Epidermal melanocyte (primary cell): ENCODE results near the gene CACNA2D1.
A peak's percentile ranks its signal among the peaks of the same experiment; 100 is the strongest.

ENCODE experiments used
- DNase-seq: peaks from one replicate; pipeline ENCODE4 v3.0.0; 2011; ENCODE audit warnings: low spot score; ENCODE audit not compliant: insufficient read length

The CACNA2D1 gene

GRCh38 chr7:82443547-82444219, at the start of gene CACNA2D1:
CACNA2D1 (minus strand) TSS chr7:82443777.
- DNase-seq, result peak; percentile 66

DNA sequence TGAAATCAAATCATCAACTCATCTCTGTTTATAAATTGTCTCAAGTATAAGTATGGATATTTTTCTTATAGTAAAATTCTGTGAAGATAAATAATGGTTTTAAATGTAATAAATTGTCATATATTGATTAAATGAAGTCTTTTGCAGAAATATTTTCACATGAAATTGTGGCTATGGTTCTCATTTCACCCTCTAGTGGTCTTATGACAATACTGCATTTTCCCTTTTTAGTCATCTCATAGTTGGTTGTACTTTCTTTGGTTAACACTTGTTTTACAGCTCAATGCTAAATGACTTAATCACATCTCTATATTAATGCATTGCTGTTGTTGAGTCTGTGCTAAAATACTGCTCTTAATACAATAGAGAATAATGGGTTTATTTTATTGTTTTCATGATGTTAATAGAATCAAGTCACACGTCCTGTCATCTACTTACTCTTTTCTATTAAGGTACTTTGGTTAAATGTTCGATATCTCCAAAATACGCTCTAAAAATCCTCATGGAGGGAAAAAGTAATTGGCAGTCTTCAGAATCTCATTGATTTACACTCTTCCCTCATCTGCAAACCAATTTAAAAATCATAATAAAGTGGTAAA, 38.0 kb upstream of the CACNA2D1 start:
- DNase-seq, result no peak

DNA sequence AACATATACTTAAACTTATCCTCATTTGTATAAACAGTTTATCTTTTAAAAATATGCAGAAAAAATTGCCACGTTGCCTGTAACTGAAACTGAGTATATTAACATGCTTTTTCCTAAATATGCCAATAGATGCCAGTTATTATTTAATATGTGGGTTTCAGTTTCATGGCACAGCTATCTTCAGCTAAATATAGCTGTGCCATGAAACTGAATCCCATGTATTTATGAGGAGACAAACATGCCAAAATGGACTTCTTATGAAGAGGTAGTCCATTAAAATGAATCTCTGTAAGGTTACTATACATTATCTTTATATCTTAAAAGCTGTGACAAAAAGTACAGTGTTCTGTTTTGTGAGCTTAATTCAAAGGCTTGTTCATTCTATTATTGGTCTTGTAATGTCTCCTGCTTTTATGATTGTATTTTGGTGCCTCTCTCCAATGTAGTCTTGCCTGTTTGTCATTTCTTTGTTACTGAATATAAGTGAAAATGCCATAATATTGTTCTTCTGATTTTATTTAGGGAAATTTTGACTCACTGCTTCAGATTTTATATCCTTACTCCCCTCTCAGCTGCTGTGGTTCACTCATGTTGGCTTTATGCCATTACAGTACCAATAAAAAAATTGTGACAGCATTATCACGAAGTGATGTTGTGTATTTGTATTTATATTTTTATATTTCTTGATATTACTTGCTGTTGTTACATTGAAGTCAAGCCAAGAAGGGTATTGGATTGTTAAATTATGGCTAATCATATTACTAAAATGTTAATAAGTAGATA, 34.3 kb upstream of the CACNA2D1 start:
- DNase-seq, result no peak

DNA sequence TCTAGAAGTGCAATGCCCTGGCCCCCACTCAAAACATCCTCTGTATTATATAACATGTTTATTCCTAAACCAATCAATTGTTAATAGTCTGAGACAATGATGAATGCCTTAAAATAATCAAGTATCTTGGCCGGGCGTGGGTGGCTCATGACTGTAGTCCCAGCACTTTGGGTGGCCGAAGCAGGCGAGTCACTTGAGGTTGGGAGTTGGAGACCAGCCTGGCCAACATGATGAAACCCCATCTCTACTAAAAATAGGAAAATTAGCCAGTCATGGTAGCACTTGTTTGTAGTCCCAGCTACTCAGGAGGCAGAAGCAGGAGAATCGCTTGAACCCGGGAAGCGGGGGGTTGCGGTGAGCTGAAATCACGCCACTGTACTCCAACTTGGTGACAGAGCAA, 29.4 kb upstream of the CACNA2D1 start:
- no peak for DNase-seq

GRCh38 chr7:82471351-82472020, 27.9 kb upstream of the CACNA2D1 start:
- no peak for DNase-seq

GRCh38 chr7:82469207-82469606, 25.6 kb upstream of the CACNA2D1 start:
- DNase-seq, result no peak

GRCh38 chr7:82468435-82468834, 24.9 kb upstream of the CACNA2D1 start:
- no peak for DNase-seq

GRCh38 chr7:82467020-82467419, 23.4 kb upstream of the CACNA2D1 start:
- no peak for DNase-seq

DNA sequence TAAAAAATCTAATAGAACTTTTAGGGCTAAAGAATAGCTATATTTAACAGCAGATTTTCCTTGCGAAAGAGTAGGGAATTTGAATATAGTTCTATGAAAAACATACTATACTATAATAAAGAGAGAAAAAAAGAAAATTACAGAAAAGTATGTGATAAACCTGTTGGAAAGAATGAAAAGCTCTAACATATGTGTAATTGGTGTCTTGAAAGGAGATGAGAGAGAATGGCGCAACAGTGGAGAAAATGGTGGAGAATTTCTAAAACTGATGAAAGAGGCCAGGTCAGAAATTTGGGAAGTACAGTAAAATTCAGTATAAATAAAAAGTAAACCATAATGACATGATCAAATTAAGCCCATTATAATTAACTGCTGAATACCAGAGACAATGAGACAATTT, 20.8 kb upstream of the CACNA2D1 start:
- no peak for DNase-seq

DNA sequence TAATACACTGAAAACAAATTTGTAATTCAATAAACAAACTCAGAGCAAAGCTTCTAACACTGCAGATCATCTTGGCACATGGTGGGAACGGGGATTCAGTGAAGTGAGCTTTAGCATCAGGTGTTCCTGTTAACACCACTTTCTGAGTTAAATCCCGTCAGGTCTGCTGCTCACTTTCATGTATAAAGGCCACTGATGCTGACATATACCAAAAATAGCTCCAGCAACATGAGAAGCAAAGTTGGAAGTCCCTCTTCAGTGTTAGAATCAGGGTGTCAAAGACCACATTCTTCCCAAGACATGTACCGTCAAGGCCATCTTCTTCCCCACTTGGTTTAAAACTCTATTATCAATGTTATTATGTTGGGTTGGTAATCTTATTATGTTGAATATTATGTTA, 11.7 kb upstream of the CACNA2D1 start:
- DNase-seq, result no peak

GRCh38 chr7:82450759-82451158, 7.2 kb upstream of the CACNA2D1 start:
- no peak for DNase-seq

GRCh38 chr7:82449910-82450309, 6.3 kb upstream of the CACNA2D1 start:
- no peak for DNase-seq

GRCh38 chr7:82446897-82447296, 3.3 kb upstream of the CACNA2D1 start:
- no peak for DNase-seq

DNA sequence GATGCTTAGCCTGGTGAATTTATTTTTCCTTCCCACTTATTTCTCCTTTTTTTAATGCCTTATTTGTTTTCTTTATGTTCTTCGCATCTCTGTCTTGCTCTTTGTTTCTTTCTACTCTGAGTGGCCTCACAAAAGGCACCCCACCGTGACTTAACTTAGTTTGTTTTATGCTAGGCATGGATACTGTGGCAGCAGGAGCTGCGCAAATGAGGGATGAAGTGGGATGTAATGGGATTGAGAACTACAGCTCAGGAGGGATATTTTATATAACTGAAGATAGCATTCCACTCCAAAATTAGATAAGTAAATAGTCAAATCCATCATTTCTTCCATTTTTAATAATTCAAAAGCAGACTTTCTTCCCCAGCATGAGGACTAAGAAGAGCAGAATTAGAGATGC, 1.7 kb upstream of the CACNA2D1 start:
- no peak for DNase-seq

GRCh38 chr7:82444220-82444909, 788 bp upstream of the CACNA2D1 start:
- peak; percentile 18 for DNase-seq

DNA sequence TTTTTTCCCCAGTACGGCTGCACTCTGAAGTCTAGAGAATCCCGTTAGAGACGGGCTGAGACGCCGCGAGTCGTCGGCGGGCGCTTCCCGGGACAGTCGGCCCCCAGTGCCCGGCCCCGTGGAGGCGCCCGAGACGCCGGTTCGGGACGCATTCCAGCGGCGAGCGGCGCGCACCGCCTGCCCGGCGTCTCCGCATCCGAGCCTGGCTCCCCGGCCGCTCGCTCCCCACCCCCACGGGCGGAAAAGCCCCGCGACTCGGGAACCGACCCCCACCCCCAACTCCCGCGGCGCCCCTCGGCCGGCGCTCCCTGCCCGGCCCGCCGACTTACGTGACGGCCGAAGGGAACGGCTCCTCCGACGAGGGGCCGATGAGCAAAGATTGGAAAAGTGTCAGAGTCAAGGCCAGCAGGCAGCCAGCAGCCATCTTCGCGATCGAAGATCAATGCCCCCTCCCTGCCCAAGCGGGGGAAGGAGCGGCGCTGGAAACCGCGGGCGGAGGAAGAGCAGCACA, 486 bp downstream of the CACNA2D1 start:
- DNase-seq, result peak; percentile 25

DNA sequence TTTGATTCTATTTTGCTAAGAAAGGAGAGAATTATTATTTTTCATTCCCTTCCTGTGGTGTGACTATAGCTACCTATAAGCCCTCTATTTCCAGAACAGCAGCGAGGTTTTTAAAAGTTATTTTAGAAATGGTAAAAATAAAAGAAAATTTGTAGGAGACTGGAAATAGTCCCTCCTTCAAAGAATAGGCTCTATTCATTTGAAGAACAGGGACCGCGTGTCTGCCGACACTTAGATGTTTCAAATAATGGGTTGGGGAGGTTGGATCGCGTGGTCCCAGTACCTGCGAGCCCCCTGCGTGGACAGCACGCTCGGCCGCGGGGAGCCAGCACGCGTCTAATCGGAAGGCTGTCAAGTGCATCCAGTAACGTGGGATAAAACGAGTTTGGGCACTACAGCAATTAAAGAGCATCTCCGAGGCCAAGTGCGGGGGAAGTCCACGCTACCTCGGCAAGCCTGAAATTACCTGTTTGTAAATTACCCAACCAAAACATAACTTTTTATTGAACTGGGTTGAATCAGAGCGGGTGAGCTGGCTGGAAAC, 1.0 kb downstream of the CACNA2D1 start:
- DNase-seq, result no peak

DNA sequence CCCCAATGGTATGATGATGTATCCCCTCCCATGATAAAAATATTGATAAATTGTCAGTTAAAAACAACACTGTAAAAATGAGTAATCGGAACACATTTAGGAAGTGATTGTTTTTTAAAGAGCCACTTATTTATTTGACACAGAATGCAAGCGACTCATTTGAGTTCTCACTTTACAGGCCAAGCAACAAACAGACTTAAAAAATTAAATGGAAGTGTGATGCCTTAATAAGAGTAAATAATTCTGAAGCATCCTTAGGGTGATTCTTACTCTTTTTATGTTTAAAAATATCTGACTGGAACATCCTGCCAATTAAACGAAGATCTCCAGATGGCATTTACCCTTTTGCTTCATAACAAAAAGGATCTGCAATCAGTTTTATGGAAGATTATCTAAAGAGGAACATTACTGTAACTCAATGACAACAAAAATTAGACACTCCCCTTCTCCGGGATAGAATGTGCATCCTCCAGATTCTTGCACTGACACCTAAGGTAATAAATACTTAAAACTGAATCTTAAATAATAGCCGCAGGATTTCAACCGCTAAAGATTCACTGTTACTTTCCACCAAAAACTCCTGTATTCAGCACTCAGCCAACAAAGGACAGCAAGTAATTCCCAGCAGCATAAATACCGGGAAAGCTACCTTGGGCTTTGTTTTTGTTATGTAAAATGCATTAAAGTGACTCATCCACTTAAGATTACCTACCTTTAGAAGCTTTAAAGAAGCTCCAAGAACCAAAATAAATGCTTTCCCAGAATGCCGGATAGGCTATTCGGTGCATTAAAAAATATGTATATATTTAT, 1.7 kb downstream of the CACNA2D1 start:
- no peak for DNase-seq

DNA sequence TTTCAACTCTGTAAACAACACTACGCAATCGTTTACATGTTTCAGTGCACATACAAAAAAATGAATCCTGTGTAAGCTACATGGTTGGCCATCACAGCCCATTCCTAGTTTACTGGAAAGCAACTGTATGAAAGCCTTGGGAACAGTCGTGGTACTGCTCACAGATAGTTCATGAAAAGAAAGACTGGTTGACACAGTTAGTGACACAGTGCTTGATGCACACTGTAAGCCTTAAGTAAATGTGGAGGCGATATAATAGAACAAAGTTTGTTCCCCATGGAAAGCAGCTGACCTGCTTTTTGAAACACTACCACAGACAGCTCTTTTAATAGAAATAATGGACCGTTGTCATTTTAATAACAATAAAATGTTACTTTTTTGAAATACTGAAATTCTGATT, 5.1 kb downstream of the CACNA2D1 start:
- DNase-seq, result no peak

DNA sequence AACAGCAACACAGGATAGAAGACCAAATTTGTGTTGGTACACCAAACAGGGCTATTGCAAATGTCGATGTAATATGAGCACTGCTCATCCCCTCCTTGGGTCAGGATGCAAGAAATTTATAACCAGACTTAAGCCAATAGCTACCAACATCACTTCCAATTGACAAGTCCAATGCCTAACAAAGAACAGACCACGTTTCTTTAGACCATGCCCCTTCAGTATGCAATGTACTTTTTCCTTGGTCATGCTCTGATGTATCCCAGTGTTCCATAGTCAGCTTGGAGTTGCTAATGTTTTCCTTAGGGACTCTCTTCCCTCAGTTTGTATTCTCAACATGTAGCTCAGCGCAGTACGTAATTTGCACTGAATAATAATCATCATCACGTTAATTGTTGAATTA, 7.8 kb downstream of the CACNA2D1 start:
- no peak for DNase-seq
